CD4-positive, alpha-beta T cell treated with Interleukin-4 for 4 hours (primary cell): ENCODE measurements around the gene BDH1.
"Not testable (repeated sequence)": the region's sequence is repeated elsewhere in the genome, so short reads cannot be mapped to it uniquely, and the experiment has no call there.

Experiments used
- DNase-seq: peaks from one replicate; pipeline ENCODE4 v3.0.0-alpha.2; 2020

Gene BDH1

GRCh38 chr3:197520311-197521276 lies 35.2 kb downstream of the BDH1 start:
- DNase-seq = no peak

- DNase-seq = no peak
These were observed 36.0 kb downstream of the BDH1 start for GRCh38 chr3:197519801-197520211.

DNA sequence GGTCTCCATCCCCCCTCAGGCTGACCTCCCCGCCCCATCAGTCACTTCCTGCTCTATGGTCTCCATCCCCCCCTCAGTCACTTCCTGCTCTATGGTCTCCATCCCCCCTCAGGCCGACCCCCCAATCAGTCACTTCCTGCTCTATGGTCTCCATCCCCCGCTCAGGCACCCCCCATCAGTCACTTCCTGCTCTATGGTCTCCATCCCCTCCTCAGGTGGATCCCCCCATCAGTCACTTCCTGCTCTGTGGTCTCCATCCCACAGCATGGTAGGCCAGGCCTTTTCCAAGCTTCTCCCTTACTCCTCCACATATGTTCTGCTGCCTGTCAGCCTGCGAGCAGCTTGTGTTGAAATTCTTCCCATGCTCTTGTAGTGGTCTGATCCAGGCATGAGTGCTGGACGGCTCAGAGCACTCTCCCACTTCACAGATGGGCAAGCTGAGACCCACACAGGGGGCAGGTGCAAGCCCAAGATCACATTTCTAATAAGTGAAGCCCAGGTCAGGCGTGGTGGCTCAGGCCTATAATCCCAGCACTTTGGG lies 36.8 kb downstream of the BDH1 start:
- DNase-seq = no peak

DNA sequence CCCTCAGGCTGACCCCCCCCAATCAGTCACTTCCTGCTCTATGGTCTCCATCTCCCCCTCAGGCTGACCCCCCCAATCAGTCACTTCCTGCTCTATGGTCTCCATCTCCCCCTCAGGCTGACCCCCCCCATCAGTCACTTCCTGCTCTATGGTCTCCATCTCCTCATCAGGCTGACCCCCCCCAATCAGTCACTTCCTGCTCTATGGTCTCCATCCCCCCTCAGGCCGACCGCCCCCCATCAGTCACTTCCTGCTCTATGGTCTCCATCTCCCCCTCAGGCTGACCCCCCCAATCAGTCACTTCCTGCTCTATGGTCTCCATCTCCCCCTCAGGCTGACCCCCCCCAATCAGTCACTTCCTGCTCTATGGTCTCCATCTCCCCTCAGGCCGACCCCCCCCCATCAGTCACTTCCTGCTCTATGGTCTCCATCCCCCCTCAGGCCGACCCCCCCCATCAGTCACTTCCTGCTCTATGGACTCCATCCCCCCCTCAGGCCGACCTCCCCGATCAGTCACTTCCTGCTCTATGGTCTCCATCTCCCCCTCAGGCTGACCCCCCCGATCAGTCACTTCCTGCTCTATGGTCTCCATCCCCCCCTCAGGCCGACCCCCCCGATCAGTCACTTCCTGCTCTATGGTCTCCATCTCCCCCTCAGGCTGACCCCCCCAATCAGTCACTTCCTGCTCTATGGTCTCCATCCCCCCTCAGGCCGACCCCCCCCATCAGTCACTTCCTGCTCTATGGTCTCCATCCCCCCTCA lies 37.7 kb downstream of the BDH1 start:
- DNase-seq = not testable (repeated sequence)

DNA sequence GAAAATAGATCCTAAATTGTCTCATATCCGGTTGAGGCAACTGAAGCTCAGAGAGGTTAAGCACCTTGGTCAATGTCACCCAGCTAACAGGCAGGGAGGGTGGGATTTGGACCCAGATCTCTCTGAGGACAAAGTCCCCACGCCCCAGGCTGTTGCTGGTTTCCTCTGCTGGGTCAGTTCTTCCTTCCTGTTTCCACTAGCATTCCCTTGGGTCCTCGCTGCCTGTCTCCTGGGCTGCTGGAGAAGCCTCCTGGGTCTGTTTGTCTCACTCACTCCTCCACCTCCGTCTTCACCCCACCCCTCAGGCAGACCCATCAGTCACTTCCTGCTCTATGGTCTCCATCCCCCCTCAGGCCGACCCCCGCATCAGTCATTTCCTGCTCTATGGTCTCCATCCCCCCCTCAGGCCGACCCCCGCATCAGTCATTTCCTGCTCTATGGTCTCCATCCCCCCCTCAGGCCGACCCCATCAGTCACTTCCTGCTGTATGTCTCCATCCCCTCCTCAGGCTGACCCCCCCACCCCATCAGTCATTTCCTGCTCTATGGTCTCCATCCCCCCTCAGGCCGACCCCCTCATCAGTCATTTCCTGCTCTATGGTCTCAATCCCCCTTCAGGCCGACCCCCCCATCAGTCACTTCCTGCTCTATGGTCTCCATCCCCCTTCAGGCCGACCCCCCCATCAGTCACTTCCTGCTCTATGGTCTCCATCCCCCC lies 38.7 kb downstream of the BDH1 start:
- DNase-seq = not testable (repeated sequence)

- no peak for DNase-seq
These were observed 39.3 kb downstream of the BDH1 start for GRCh38 chr3:197516517-197516889.

- no peak for DNase-seq
These were observed 40.9 kb downstream of the BDH1 start for GRCh38 chr3:197514786-197515355.

- no peak for DNase-seq
These were observed 41.6 kb downstream of the BDH1 start for GRCh38 chr3:197513953-197514785.

- no peak for DNase-seq
These were observed 42.8 kb downstream of the BDH1 start for GRCh38 chr3:197512691-197513571.

DNA sequence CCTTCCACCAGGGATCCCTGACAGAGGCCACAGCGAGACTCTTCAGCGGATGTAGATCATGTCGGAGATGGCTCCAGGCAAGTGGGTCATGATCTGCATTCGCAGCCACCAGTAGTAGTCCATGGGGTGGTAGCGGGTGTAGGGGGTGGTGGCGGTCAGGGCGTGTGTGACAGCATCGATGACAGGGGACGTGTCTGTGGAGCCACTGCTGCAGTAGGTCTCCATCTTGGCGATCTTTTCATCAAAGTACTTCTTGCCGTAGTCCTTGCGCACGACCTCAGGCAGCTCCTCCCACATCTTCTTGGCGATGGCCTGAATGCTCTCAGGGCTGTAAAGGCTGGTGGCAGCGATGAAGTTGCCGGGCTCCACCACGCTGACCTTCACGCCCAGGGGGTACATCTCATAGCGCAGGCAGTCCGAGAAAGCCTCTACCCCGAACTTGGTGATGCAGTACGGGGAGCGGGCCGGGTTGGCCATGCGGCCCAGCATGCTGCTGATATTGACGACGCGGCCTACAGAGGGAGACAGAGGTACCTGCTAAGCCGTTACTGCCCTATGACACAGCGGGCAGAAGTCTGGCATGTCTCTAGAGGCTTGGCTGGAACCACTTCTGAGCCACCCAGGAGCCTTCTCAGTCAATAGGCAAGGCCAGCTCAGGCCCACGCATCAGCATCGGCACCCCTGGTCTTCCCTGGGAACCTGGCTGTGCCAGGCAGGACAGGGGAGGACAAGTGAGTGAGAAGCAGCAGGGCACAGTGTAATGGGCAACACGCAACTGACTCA lies 43.7 kb downstream of the BDH1 start:
- no peak for DNase-seq

GRCh38 chr3:197511130-197511529 lies 44.6 kb downstream of the BDH1 start:
- no peak for DNase-seq

DNA sequence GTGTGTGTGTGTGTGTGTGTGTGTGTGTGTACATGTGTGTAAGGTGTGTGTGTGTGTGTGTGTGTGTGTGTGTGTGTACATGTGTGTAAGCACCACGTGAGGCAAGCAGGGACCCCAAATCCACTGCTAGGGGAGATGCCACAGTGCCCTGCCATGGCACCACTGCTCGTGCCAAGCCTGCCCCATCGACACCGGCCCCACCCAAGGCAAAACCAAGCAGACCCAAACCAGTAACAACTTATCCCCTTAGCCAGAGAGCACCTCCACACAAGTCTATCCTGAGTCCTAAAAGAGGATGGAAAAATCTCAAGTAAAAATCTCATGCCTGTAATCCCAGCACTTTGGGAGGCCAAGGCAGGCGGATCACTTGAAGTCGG lies 45.1 kb downstream of the BDH1 start:
- DNase-seq = no peak

GRCh38 chr3:197508924-197509775 lies 46.6 kb downstream of the BDH1 start:
- no peak for DNase-seq

DNA sequence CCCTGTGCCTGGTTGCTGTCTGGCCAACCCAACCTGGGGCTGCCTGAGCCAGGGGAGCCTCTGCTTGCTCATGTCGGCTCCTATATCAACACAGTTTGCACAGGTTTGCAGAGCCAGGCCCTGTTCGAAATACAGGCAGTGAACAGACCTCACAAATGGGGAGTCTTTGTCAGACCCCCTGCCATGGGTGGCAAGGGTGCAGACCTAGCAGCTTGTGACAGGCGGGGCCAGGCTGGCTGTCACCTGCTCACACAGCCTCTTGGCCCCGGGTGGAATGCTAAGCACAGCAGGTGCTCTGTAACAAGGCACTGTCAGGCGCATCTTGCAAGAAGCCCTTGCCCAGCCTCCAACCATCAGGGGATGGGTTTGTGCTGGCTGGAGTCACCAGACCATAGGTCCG lies 47.3 kb downstream of the BDH1 start:
- DNase-seq = no peak

DNA sequence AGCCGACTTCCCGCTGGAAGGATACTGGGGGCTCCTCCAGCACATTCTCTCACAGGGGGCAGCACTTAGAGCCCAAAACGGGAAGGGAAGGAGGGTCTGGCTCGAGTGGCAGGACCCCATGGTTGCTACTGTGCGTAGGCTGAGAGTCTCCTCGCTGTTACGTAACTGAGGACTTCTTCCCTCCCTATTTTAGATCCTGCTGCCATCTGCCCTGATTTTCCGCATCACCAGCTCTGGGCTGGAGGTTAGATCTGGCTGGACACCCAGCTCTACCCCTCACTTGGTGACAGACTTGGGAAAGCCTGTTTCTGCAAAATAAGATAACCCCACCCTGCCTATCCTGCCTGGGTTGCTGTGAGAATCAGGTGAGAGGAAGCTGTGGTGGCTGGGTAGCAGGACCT lies 47.7 kb downstream of the BDH1 start:
- DNase-seq = no peak

GRCh38 chr3:197507541-197507940 lies 48.2 kb downstream of the BDH1 start:
- no peak for DNase-seq

- DNase-seq = no peak
These were observed 48.7 kb downstream of the BDH1 start for GRCh38 chr3:197507081-197507480.

DNA sequence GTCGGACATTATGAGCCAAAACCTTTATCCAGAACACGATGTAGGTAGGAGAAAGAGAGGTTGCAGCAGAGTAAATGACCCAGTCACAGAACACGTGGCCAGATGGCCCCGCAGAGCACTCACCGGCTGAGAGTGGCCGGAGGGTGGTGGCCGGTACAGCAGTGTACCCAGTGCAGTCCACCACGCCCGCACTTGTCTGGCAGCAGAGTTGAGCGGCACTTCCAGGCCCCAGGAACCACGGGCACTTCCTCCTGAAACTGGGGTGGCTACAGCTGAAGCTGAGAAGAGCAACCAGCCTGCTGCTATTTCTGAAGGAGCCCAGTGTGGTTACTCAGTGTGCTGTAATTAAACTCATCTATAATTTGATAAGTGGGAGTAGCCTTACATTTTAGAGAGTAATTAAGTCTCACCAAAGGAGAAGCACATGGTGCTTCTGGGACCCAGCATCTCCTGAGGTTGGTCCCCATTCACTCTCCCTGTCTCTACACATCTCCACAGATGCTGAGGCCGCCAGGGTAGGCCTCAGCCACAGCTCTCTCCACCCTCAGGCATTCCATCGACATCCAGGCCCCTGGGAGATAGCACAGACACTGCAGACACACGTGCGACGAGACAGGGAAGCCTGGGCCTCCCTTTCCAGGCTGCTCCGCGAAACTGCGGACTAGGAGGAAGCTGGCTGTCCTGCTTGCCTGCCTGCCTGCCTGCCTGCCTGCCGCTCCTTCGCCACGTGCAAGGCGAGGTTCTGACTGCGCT lies 49.8 kb downstream of the BDH1 start:
- DNase-seq = no peak
